HepG2 (cell line): ENCODE data around the gene EEPD1. TPM values are rescaled to one million over a fixed set of nuclear protein-coding genes. Genes with fewer than 3 reads are reported as not detected.

Experiments used
- HDAC1 ChIP-seq: sonication (generic); formaldehyde crosslinking; IDR thresholded peaks from 2 replicates; pipeline ENCODE4 v1.5.1; 2020; ENCODE audit warnings: mild to moderate bottlenecking, missing genetic modification reagents
- MTF2 ChIP-seq: sonication (generic); formaldehyde crosslinking; IDR thresholded peaks from 2 replicates; pipeline ENCODE4 v1.5.0; 2020; ENCODE audit warnings: missing genetic modification reagents, borderline replicate concordance
- RXRB ChIP-seq: IDR thresholded peaks from 2 replicates; pipeline ENCODE4 v1.6.1; 2016; ENCODE audit warnings: borderline replicate concordance, missing genetic modification reagents, missing compliant biosample characterization
- SMAD3 ChIP-seq: sonication (generic); formaldehyde crosslinking; IDR thresholded peaks from 2 replicates; pipeline ENCODE4 v1.4.0; 2020; ENCODE audit warnings: missing genetic modification reagents
- ZBTB7B ChIP-seq: sonication (generic); formaldehyde crosslinking; IDR thresholded peaks from 2 replicates; pipeline ENCODE4 v1.4.0; 2020; ENCODE audit warnings: missing genetic modification reagents
- ZNF326 ChIP-seq: sonication (generic); formaldehyde crosslinking; IDR thresholded peaks from 2 replicates; pipeline ENCODE4 v1.4.0; 2020; ENCODE audit warnings: missing genetic modification reagents, borderline replicate concordance
- ZNF644 ChIP-seq: IDR thresholded peaks from 2 replicates; pipeline ENCODE4 v1.6.1; 2016; ENCODE audit warnings: low read depth
- ZNF749 ChIP-seq: sonication (generic); formaldehyde crosslinking; IDR thresholded peaks from 2 replicates; pipeline ENCODE4 v1.8.0; 2022; ENCODE audit warnings: mild to moderate bottlenecking, missing genetic modification reagents, moderate library complexity, borderline replicate concordance
- polyA plus RNA-seq, 8 experiments: library from polyadenylated mRNA; depleted of rRNA in 3 of 8; stranded (reverse) in 7 of 8; unstranded in 1 of 8; fragments of >200 nt; fragmentation: Illumina TruSeq in 4 of 8; extraction: Trizol in 4 of 8; gene quantifications; 2 replicates each; pipeline versions ENCODE4 v1.2.1 to v1.2.3, GENCODE V29; 2011 to 2016; ENCODE audit warnings: low read depth in 4 of 8, missing spikeins in 1 of 8, mixed read lengths in 1 of 8; ENCODE audit not compliant: insufficient read depth in 1 of 8
- total RNA-seq, 5 experiments: library from RNA; depleted of rRNA; stranded (reverse); fragments of >200 nt; fragmentation: Illumina TruSeq; extraction: Trizol; gene quantifications; 2 replicates each; pipeline ENCODE4 v1.2.3, GENCODE V29; 2016; ENCODE audit warnings: low read depth in 1 of 5
- TF ChIP-seq, protein P1 (sequence below), 2 experiments: fragments of 450-650 bp in 1 of 2; sonication (generic) in 1 of 2; formaldehyde crosslinking in 1 of 2; IDR thresholded peaks; 2 replicates each; pipeline versions ENCODE4 v1.6.1 to v1.8.0; 2016 to 2022; ENCODE audit warnings: antibody characterized with exemption in 1 of 2, mild to moderate bottlenecking in 1 of 2, missing genetic modification reagents in 1 of 2
- TF ChIP-seq, protein P2 (sequence below): sonication (generic); formaldehyde crosslinking; IDR thresholded peaks from 2 replicates; pipeline ENCODE4 v1.8.1; 2023; ENCODE audit warnings: mild to moderate bottlenecking, missing genetic modification reagents
- TF ChIP-seq, protein P3 (sequence below): sonication (generic); formaldehyde crosslinking; conservative IDR thresholded peaks from 2 replicates; pipeline ENCODE4 v1.8.0; 2022; ENCODE audit warnings: missing genetic modification reagents
- TF ChIP-seq, protein P4 (sequence below): sonication (generic); formaldehyde crosslinking; IDR thresholded peaks from 2 replicates; pipeline ENCODE4 v1.4.0; 2020; ENCODE audit warnings: mild to moderate bottlenecking, missing genetic modification reagents
- TF ChIP-seq, protein P5 (sequence below): sonication (generic); formaldehyde crosslinking; IDR thresholded peaks from 2 replicates; pipeline ENCODE4 v1.5.0; 2020; ENCODE audit warnings: mild to moderate bottlenecking, missing genetic modification reagents

The EEPD1 gene
- total and polyA plus RNA-seq, 2 of the 13 experiments (the other 11 are each of a cell fraction or from before 2014, with no cell fraction given) = 10.1 to 16.4 TPM

DNA sequence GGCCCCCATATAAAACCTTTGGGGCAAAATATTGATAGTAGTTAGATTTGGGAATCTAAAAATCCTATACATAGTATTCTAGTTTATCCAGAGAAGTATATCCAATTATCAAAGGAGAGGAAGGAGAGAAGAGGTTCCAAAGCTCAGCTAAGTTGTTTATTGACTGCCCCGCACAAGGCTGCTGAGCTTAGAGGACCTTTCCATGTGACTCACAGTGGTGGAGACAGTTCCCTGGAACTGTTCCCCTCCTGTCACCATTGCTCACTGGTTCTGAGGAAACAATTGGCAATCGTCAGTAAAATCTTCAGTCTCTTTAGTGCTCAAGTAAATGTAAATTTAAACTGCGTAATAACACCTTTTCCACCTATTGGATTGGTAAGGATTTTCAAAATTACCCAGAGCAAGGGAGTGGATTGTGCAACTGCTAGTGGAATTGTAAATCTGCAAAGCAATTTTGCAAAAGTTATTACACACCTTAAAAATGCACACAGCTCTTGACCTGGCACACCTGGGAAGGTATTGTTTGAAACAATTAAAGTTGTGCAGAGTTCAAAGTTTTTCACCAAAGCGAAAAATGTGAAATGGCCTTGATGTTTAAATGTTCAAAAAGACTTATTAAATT lies 63.1 kb downstream of the EEPD1 start (continued):
- TF ChIP-seq, protein P1, sequence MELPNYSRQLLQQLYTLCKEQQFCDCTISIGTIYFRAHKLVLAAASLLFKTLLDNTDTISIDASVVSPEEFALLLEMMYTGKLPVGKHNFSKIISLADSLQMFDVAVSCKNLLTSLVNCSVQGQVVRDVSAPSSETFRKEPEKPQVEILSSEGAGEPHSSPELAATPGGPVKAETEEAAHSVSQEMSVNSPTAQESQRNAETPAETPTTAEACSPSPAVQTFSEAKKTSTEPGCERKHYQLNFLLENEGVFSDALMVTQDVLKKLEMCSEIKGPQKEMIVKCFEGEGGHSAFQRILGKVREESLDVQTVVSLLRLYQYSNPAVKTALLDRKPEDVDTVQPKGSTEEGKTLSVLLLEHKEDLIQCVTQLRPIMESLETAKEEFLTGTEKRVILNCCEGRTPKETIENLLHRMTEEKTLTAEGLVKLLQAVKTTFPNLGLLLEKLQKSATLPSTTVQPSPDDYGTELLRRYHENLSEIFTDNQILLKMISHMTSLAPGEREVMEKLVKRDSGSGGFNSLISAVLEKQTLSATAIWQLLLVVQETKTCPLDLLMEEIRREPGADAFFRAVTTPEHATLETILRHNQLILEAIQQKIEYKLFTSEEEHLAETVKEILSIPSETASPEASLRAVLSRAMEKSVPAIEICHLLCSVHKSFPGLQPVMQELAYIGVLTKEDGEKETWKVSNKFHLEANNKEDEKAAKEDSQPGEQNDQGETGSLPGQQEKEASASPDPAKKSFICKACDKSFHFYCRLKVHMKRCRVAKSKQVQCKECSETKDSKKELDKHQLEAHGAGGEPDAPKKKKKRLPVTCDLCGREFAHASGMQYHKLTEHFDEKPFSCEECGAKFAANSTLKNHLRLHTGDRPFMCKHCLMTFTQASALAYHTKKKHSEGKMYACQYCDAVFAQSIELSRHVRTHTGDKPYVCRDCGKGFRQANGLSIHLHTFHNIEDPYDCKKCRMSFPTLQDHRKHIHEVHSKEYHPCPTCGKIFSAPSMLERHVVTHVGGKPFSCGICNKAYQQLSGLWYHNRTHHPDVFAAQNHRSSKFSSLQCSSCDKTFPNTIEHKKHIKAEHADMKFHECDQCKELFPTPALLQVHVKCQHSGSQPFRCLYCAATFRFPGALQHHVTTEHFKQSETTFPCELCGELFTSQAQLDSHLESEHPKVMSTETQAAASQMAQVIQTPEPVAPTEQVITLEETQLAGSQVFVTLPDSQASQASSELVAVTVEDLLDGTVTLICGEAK (IDR thresholded peaks at IDR 0.05) = no peak
- TF ChIP-seq, protein P1 (CRISPR knock-in tag; IDR thresholded peaks at IDR 0.05) = no peak
- no peak for TF ChIP-seq ZNF644 (CRISPR knock-in tag)
- TF ChIP-seq, protein P2, sequence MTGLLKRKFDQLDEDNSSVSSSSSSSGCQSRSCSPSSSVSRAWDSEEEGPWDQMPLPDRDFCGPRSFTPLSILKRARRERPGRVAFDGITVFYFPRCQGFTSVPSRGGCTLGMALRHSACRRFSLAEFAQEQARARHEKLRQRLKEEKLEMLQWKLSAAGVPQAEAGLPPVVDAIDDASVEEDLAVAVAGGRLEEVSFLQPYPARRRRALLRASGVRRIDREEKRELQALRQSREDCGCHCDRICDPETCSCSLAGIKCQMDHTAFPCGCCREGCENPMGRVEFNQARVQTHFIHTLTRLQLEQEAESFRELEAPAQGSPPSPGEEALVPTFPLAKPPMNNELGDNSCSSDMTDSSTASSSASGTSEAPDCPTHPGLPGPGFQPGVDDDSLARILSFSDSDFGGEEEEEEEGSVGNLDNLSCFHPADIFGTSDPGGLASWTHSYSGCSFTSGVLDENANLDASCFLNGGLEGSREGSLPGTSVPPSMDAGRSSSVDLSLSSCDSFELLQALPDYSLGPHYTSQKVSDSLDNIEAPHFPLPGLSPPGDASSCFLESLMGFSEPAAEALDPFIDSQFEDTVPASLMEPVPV (CRISPR knock-in tag) = no peak
- TF ChIP-seq, protein P3, sequence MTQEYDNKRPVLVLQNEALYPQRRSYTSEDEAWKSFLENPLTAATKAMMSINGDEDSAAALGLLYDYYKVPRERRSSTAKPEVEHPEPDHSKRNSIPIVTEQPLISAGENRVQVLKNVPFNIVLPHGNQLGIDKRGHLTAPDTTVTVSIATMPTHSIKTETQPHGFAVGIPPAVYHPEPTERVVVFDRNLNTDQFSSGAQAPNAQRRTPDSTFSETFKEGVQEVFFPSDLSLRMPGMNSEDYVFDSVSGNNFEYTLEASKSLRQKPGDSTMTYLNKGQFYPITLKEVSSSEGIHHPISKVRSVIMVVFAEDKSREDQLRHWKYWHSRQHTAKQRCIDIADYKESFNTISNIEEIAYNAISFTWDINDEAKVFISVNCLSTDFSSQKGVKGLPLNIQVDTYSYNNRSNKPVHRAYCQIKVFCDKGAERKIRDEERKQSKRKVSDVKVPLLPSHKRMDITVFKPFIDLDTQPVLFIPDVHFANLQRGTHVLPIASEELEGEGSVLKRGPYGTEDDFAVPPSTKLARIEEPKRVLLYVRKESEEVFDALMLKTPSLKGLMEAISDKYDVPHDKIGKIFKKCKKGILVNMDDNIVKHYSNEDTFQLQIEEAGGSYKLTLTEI (CRISPR knock-in tag) = no peak
- no peak for TF ChIP-seq ZNF326 (CRISPR knock-in tag)
- no peak for TF ChIP-seq SMAD3 (CRISPR knock-in tag)
- no peak for TF ChIP-seq ZNF749
- no peak for TF ChIP-seq MTF2 (CRISPR knock-in tag)
- peak; percentile 44; the same call in 1 of the 2 replicates for TF ChIP-seq RXRB
- TF ChIP-seq, protein P4, sequence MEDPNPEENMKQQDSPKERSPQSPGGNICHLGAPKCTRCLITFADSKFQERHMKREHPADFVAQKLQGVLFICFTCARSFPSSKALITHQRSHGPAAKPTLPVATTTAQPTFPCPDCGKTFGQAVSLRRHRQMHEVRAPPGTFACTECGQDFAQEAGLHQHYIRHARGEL (CRISPR knock-in tag) = no peak
- TF ChIP-seq, protein P5, sequence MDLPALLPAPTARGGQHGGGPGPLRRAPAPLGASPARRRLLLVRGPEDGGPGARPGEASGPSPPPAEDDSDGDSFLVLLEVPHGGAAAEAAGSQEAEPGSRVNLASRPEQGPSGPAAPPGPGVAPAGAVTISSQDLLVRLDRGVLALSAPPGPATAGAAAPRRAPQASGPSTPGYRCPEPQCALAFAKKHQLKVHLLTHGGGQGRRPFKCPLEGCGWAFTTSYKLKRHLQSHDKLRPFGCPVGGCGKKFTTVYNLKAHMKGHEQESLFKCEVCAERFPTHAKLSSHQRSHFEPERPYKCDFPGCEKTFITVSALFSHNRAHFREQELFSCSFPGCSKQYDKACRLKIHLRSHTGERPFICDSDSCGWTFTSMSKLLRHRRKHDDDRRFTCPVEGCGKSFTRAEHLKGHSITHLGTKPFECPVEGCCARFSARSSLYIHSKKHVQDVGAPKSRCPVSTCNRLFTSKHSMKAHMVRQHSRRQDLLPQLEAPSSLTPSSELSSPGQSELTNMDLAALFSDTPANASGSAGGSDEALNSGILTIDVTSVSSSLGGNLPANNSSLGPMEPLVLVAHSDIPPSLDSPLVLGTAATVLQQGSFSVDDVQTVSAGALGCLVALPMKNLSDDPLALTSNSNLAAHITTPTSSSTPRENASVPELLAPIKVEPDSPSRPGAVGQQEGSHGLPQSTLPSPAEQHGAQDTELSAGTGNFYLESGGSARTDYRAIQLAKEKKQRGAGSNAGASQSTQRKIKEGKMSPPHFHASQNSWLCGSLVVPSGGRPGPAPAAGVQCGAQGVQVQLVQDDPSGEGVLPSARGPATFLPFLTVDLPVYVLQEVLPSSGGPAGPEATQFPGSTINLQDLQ (CRISPR knock-in tag) = no peak
- TF ChIP-seq ZBTB7B (CRISPR knock-in tag) = no peak; the same call in 1 of the 2 replicates
- TF ChIP-seq HDAC1 = peak; percentile 50; the same call in 1 of the 2 replicates
